GM23248 (cell line): ENCODE data around the gene EYA4. TPM values are rescaled to one million over a fixed set of nuclear protein-coding genes. Genes with fewer than 3 reads are reported as not detected.

Source experiments
- DNase-seq: peaks from one replicate; pipeline ENCODE4 v3.0.0-alpha.2; 2015
- H2AFZ ChIP-seq: fragments of 200-600 bp; sonication (generic); 2 replicates; pipeline ENCODE4 v1.6.1; 2016; ENCODE audit warnings: antibody characterized with exemption
- H3F3A ChIP-seq: fragments of 200-600 bp; sonication (generic); 2 replicates; pipeline ENCODE4 v1.6.1; 2016; ENCODE audit warnings: mild to moderate bottlenecking, antibody characterized with exemption, mixed run types; ENCODE audit not compliant: insufficient read depth
- H3K27ac ChIP-seq: fragments of 200-600 bp; sonication (generic); 2 replicates; pipeline ENCODE4 v1.5.1; 2016; ENCODE audit warnings: mild to moderate bottlenecking
- H3K27me3 ChIP-seq: fragments of 200-600 bp; sonication (generic); replicated peaks from 2 replicates; pipeline ENCODE4 v1.6.1; 2016; ENCODE audit warnings: mild to moderate bottlenecking; ENCODE audit not compliant: insufficient read depth
- H3K36me3 ChIP-seq: fragments of 200-600 bp; sonication (generic); 2 replicates; pipeline ENCODE4 v1.6.1; 2016; ENCODE audit warnings: low read depth, mild to moderate bottlenecking
- H3K4me1 ChIP-seq: fragments of 200-600 bp; sonication (generic); 2 replicates; pipeline ENCODE4 v1.6.1; 2016; ENCODE audit warnings: mild to moderate bottlenecking; ENCODE audit not compliant: insufficient read depth
- H3K4me2 ChIP-seq: fragments of 200-600 bp; sonication (generic); one replicate; pipeline ENCODE4 v1.6.1; 2016; ENCODE audit warnings: mild to moderate bottlenecking; ENCODE audit not compliant: unreplicated experiment
- H3K4me3 ChIP-seq: fragments of 200-600 bp; sonication (generic); 2 replicates; pipeline ENCODE4 v1.5.1; 2016; ENCODE audit warnings: mild to moderate bottlenecking
- H3K79me2 ChIP-seq: fragments of 200-600 bp; sonication (generic); 2 replicates; pipeline ENCODE4 v1.6.1; 2016; ENCODE audit warnings: mild to moderate bottlenecking; ENCODE audit not compliant: insufficient read depth
- H3K9ac ChIP-seq: fragments of 200-600 bp; sonication (generic); 2 replicates; pipeline ENCODE4 v1.6.1; 2016; ENCODE audit warnings: mild to moderate bottlenecking
- H3K9me2 ChIP-seq: fragments of 200-600 bp; sonication (generic); 2 replicates; pipeline ENCODE4 v1.6.1; 2016; ENCODE audit warnings: mixed run types, mild to moderate bottlenecking, moderate library complexity; ENCODE audit not compliant: insufficient read depth
- H3K9me3 ChIP-seq: fragments of 200-600 bp; sonication (generic); one replicate; pipeline ENCODE4 v1.6.1; 2017; ENCODE audit warnings: low read depth
- H4K20me1 ChIP-seq: fragments of 200-600 bp; sonication (generic); 2 replicates; pipeline ENCODE4 v1.6.0; 2016; ENCODE audit not compliant: insufficient read depth
- EZH2 ChIP-seq: fragments of 200-600 bp; sonication (generic); IDR thresholded peaks from 2 replicates; pipeline ENCODE4 v1.6.1; 2018; ENCODE audit warnings: antibody characterized with exemption, mild to moderate bottlenecking; ENCODE audit not compliant: insufficient read depth, poor library complexity, severe bottlenecking
- EZH2phosphoT487 ChIP-seq: fragments of 200-600 bp; sonication (generic); IDR thresholded peaks from 2 replicates; pipeline ENCODE4 v1.6.1; 2018; ENCODE audit warnings: antibody characterized with exemption, moderate library complexity, mild to moderate bottlenecking, low read depth; ENCODE audit not compliant: insufficient read depth
- WGBS, 2 experiments: methylation state at CpG; one replicate each; pipeline ENCODE4 v1.1.6; 2015 to 2017; ENCODE audit warnings: low lambda C conversion rate in 2 of 2, low coverage in 1 of 2; ENCODE audit errors: missing lambda C conversion rate in 2 of 2; 5-methylcytosine and 5-hydroxymethylcytosine counted together
- in situ Hi-C: fragments of 300-500 bp; cut with MboI; formaldehyde crosslinking; loops from 2 replicates; pipeline ENCODE4 v1.15.0; 2020
- polyA plus RNA-seq: library from polyadenylated mRNA; unstranded; fragments of >200 nt; fragmentation: Nextera tagmentation; extraction: Ambion mirVana; gene quantifications from 2 replicates; pipeline ENCODE4 v1.2.1, GENCODE V29; 2016
- total RNA-seq: library from RNA; depleted of rRNA; stranded (reverse); fragments of >200 nt; shearing (Covaris generic); gene quantifications from 2 replicates; pipeline ENCODE4 v1.2.3, GENCODE V29; 2014

The EYA4 gene
- total and polyA plus RNA-seq, 2 experiments from 2014 or later: not detected

DNA sequence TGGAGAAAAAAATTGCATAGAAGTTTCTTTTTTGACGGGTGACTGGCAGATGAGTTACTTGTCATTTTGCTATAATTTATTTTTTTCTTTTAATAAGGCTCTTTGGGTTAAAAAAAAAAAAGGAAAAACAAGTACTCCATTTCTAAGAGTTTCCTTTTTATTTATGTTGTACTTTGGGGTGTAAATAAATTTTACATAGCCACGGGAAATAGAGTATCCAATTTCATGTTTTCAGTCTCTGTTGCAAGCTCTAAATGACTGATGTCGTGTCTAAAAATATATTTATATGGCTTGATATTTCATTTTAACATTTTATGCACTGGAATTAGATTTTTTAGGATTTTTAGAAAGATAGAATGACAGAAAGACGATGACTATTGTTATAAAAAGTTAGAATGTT, 3.4 kb downstream of the EYA4 start:
- H3K36me3 ChIP-seq: no peaks in the 10 kb centered on the region
- no peak overlapping the region for H2AFZ ChIP-seq
- H3K9ac ChIP-seq: no peak overlapping the region
- 53 to 54% methylated on average over 4 of the region's 4 CpGs for whole genome bisulfite sequencing, 2 experiments
- in situ Hi-C loops: no loop called here
- H4K20me1 ChIP-seq: no peaks in the 10 kb centered on the region
- no peaks in the 10 kb centered on the region for H3K9me3 ChIP-seq
- no peak overlapping the region for H3K4me2 ChIP-seq
- H3F3A ChIP-seq: no peaks in the 10 kb centered on the region
- H3K4me1 ChIP-seq: no peaks in the 10 kb centered on the region
- no peak overlapping the region for H3K4me3 ChIP-seq
- DNase-seq: no peak
- no peaks in the 10 kb centered on the region for H3K79me2 ChIP-seq
- TF ChIP-seq EZH2phosphoT487: no peak
- no peak for TF ChIP-seq EZH2
- no peak overlapping the region for H3K27ac ChIP-seq
- peaks cover 66% of the 10 kb centered on the region for H3K27me3 ChIP-seq
- H3K9me2 ChIP-seq: no peaks in the 10 kb centered on the region

DNA sequence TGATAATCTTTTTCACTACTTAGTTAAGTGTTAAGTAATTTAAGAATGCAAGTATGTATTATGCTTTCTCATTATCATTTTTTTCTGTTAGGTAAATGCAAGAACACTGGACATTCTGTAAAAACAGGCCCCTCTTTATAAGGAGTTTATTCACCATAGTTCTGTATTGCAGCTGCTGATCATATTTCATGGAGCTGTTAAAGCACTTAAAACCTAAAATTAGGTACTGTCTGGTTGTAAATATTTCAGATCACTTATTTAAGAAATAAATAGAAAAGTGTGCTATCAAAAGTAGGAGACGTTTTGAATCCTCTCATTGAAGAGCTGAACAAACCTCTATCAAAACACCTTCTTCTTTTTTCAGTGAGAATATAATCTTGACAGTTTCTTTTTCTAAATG, 3.9 kb downstream of the EYA4 start:
- H3K9me3 ChIP-seq: no peaks in the 10 kb centered on the region
- in situ Hi-C loops: no loop called here
- no peak overlapping the region for H2AFZ ChIP-seq
- H3K4me2 ChIP-seq: no peak overlapping the region
- DNase-seq: no peak
- no peaks in the 10 kb centered on the region for H3K9me2 ChIP-seq
- no peaks in the 10 kb centered on the region for H3K4me1 ChIP-seq
- H3K79me2 ChIP-seq: no peaks in the 10 kb centered on the region
- no peaks in the 10 kb centered on the region for H3F3A ChIP-seq
- no peak overlapping the region for H3K27ac ChIP-seq
- peaks cover 61% of the 10 kb centered on the region for H3K27me3 ChIP-seq
- no peaks in the 10 kb centered on the region for H4K20me1 ChIP-seq
- WGBS, 2 experiments: 25 to 55% methylated on average over 1 of the region's 1 CpG
- no peak overlapping the region for H3K9ac ChIP-seq
- no peaks in the 10 kb centered on the region for H3K36me3 ChIP-seq
- H3K4me3 ChIP-seq: no peak overlapping the region
- TF ChIP-seq EZH2phosphoT487 (no peak), EZH2 (no peak)

DNA sequence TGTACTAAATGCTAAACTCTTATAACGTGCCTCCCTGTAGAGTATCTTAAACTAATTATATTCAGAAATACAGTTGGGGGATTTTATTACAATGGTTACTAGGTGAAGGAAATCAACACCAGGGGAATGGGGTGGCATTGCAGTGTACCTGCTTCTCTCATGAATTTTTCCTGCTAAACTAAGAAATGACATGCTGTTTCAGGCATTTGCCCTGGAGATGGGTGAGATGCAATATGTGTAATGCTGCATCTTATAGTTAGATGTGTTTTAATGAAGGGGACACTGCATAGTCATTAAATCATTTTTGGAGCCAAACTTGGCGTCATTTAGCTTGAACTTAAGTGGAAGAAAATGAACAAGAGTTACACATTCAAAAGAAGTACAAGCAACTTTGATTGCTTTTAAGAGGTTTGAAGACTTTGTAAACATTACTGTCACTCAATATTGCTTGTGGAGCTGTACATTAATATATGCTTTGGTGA, 4.3 kb downstream of the EYA4 start:
- Histone ChIP-seq H2AFZ (no peak overlapping the region), H3K79me2 (no peaks in the 10 kb centered on the region), H3F3A (no peaks in the 10 kb centered on the region), H3K36me3 (no peaks in the 10 kb centered on the region), H3K4me2 (no peak overlapping the region), H3K9ac (no peak overlapping the region), H3K4me3 (no peak overlapping the region), H3K4me1 (no peaks in the 10 kb centered on the region), H3K9me3 (no peaks in the 10 kb centered on the region), H3K9me2 (no peaks in the 10 kb centered on the region), H3K27ac (no peak overlapping the region), H4K20me1 (no peaks in the 10 kb centered on the region), H3K27me3 (peaks cover 57% of the 10 kb centered on the region)
- TF ChIP-seq EZH2 (no peak), EZH2phosphoT487 (no peak)
- DNase-seq: no peak
- in situ Hi-C loops: no loop called here
- WGBS, 2 experiments: 59 to 73% methylated on average over 2 of the region's 2 CpGs

GRCh38 chr6:133247581-133247980, 6.4 kb downstream of the EYA4 start:
- in situ Hi-C loops: no loop called here
- 76 to 77% methylated on average over 5 of the region's 5 CpGs for WGBS, 2 experiments

More at GRCh38 chr6:133247581-133247980, 6.4 kb downstream of the EYA4 start:
- H2AFZ ChIP-seq: no peak overlapping the region
- H3K9me3 ChIP-seq: no peaks in the 10 kb centered on the region
- H3K27me3 ChIP-seq: peaks cover 45% of the 10 kb centered on the region
- no peaks in the 10 kb centered on the region for H3K36me3 ChIP-seq
- no peak overlapping the region for H3K4me2 ChIP-seq
- no peaks in the 10 kb centered on the region for H3K9me2 ChIP-seq
- no peaks in the 10 kb centered on the region for H3K79me2 ChIP-seq
- no peaks in the 10 kb centered on the region for H3K4me1 ChIP-seq
- no peaks in the 10 kb centered on the region for H4K20me1 ChIP-seq
- DNase-seq: no peak
- TF ChIP-seq EZH2 (no peak), EZH2phosphoT487 (no peak)
- H3K9ac ChIP-seq: no peak overlapping the region
- H3K4me3 ChIP-seq: no peak overlapping the region
- H3F3A ChIP-seq: no peaks in the 10 kb centered on the region
- no peak overlapping the region for H3K27ac ChIP-seq
